Thyroid gland (tissue), 4 donors: ENCODE measurements around the gene PHKG2. TPM values are rescaled to one million over a fixed set of nuclear protein-coding genes. Genes with fewer than 3 reads are reported as not detected.

Experiments used
- DNase-seq, 2 donors: peaks; one replicate each; pipeline ENCODE4 v3.0.0-alpha.2; 2019
- H3K27ac ChIP-seq, 3 donors: fragments of 200-600 bp; sonication (generic); 1 replicate in 2 of 3; 2 replicates in 1 of 3; pipeline ENCODE4 v1.5.1; 2016 to 2019; ENCODE audit warnings: mild to moderate bottlenecking in 1 of 3, moderate library complexity in 1 of 3
- H3K27me3 ChIP-seq: fragments of 200-600 bp; sonication (generic); one replicate; pipeline ENCODE4 v1.5.1; 2019
- H3K36me3 ChIP-seq, 2 donors: fragments of 200-600 bp; sonication (generic); one replicate each; pipeline ENCODE4 v1.5.1; 2016 to 2019
- H3K4me1 ChIP-seq, 2 donors: fragments of 200-600 bp; sonication (generic); one replicate each; pipeline ENCODE4 v1.5.1; 2017 to 2019
- H3K4me3 ChIP-seq, 3 donors: fragments of 200-600 bp; sonication (generic); replicated peaks in 1 of 3; 1 replicate in 2 of 3; 2 replicates in 1 of 3; pipeline ENCODE4 v1.5.1; 2016; ENCODE audit warnings: mild to moderate bottlenecking in 1 of 3
- H3K9me3 ChIP-seq: fragments of 200-600 bp; sonication (generic); one replicate; pipeline ENCODE4 v1.5.1; 2017
- CTCF ChIP-seq, 6 experiments: fragments of 200-600 bp in 3 of 6; fragments of 450-650 bp in 3 of 6; sonication (generic) in 3 of 6; IDR thresholded peaks; one replicate each; pipeline ENCODE4 v1.5.1; 2016 to 2019; ENCODE audit warnings: antibody characterized with exemption in 6 of 6, mild to moderate bottlenecking in 2 of 6, inconsistent platforms in 1 of 6, moderate library complexity in 1 of 6
- POLR2A ChIP-seq, 2 donors: fragments of 450-650 bp; IDR thresholded peaks; one replicate each; pipeline ENCODE4 v1.6.1; 2017; ENCODE audit warnings: antibody characterized with exemption in 2 of 2, mild to moderate bottlenecking in 2 of 2, moderate library complexity in 1 of 2
- WGBS, 2 donors: methylation state at CpG; one replicate each; pipeline ENCODE4 v1.1.5; 2017; 5-methylcytosine and 5-hydroxymethylcytosine counted together
- intact Hi-C: fragments of 100-400 bp; cut with DNase I; formaldehyde crosslinking; loops from one replicate; pipeline ENCODE4 v1.15.1; 2023
- total RNA-seq, 4 donors: library from RNA; depleted of rRNA; stranded (reverse); fragments of >200 nt; gene quantifications; one replicate each; pipeline ENCODE4 v1.2.3, GENCODE V29; 2016

Gene PHKG2
- total RNA-seq, 4 donors from 2014 or later = 28.1 to 52.8 (median 42.3) TPM

DNA sequence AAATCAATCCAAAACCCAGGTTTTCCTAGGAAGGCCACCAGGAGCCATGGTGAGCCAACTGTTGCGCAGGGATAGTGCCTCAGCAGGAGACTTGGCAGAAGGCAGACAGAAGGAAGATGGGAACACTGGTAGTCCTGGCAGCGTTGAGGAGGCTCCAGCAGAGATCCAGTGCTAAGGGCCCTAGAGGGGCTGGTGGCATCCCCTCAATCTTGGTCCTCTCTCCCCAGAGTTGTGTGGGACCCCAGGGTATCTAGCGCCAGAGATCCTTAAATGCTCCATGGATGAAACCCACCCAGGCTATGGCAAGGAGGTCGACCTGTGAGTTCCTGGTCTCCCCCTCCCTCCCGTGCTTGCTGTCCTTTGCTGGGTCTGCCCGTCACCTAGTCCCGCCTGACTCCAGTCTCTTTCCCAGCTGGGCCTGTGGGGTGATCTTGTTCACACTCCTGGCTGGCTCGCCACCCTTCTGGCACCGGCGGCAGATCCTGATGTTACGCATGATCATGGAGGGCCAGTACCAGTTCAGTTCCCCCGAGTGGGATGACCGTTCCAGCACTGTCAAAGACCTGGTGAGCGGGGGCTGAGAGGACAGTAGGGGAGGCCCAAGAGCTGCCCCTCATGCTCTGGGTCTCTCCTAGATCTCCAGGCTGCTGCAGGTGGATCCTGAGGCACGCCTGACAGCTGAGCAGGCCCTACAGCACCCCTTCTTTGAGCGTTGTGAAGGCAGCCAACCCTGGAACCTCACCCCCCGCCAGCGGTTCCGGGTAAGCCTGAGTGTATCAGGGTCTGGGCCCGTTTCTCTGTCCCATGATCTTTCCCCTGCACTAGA is 7.9 kb downstream of the PHKG2 start:
- TF ChIP-seq CTCF (IDR thresholded peaks at IDR 0.05) (no peak), POLR2A (IDR thresholded peaks at IDR 0.05) (no peak)
- intact Hi-C loops = no loop called here
- Histone ChIP-seq H3K4me3 (no peak overlapping the region), H3K9me3 (no peaks in the 10 kb centered on the region), H3K27me3 (no peaks in the 10 kb centered on the region), H3K36me3 (peaks cover 26% of the 10 kb centered on the region in 2 donors), H3K27ac (no peak overlapping the region), H3K4me1 (peaks cover 5 to 6% of the 10 kb centered on the region in 2 donors)
- 94 to 95% methylated on average over 13 to 19 of the region's 20 CpGs for WGBS, 2 donors
- no peak for DNase-seq

GRCh38 chr16:30756781-30757100 is 8.5 kb downstream of the PHKG2 start:
- Histone ChIP-seq H3K9me3 (no peaks in the 10 kb centered on the region), H3K36me3 (peaks cover 22% of the 10 kb centered on the region in 2 donors), H3K27me3 (no peaks in the 10 kb centered on the region), H3K27ac (no peak overlapping the region), H3K4me1 (peaks cover 9 to 10% of the 10 kb centered on the region in 2 donors), H3K4me3 (no peak overlapping the region)
- intact Hi-C loops = no loop called here
- WGBS, 2 donors = 94 to 97% methylated on average over 2 to 11 of the region's 13 CpGs
- no peak for TF ChIP-seq CTCF (IDR thresholded peaks at IDR 0.05)
- DNase-seq = no peak

GRCh38 chr16:30757316-30757715 is 9.1 kb downstream of the PHKG2 start:
- no peak for DNase-seq
- no peaks in the 10 kb centered on the region for H3K27me3 ChIP-seq
- no peaks in the 10 kb centered on the region for H3K9me3 ChIP-seq
- no peak overlapping the region for H3K4me3 ChIP-seq
- 95 to 99% methylated on average over 5 to 7 of the region's 7 CpGs for WGBS, 2 donors
- intact Hi-C loops = no loop called here
- peaks cover 9 to 10% of the 10 kb centered on the region in 2 donors for H3K4me1 ChIP-seq
- no peak overlapping the region for H3K27ac ChIP-seq
- no peak for TF ChIP-seq CTCF (IDR thresholded peaks at IDR 0.05)
- no peak for TF ChIP-seq POLR2A (IDR thresholded peaks at IDR 0.05)
- peaks cover 22% of the 10 kb centered on the region in 2 donors for H3K36me3 ChIP-seq

DNA sequence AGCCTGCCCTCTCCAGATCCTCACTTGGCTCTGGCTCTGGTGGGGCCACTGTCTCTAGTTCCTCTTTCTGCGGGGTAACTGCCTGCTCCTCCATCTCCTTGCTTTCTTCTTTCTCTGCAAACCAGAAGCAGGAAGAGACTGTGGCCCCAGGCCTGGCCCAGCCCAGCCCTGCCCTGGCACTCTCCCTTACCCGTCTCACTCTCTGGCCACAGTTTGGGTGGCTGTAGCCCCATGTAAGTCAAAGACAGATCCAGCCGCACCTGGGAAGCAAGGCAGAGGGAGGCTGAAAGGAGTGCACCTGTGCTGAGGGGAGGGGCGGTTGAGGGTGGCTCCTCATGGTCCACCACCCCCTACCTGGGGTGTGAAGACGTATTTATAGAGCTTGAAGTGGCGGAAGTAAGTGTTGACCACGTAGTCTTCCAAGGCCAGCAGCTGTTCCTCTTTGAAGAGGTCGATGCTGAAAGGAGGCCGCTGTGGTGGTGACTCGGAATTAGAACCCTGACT is 10.8 kb downstream of the PHKG2 start:
- no peaks in the 10 kb centered on the region for H3K9me3 ChIP-seq
- TF ChIP-seq CTCF (IDR thresholded peaks at IDR 0.05) (no peak), POLR2A (IDR thresholded peaks at IDR 0.05) (no peak)
- H3K36me3 ChIP-seq = peaks cover 15 to 16% of the 10 kb centered on the region in 2 donors
- H3K4me3 ChIP-seq = no peak overlapping the region
- intact Hi-C loops = no loop called here
- peaks cover 22 to 24% of the 10 kb centered on the region in 2 donors for H3K4me1 ChIP-seq
- 83 to 96% methylated on average over 10 of the region's 10 CpGs for WGBS, 2 donors
- no peak for DNase-seq
- H3K27me3 ChIP-seq = no peaks in the 10 kb centered on the region
- H3K27ac ChIP-seq = no peak overlapping the region

GRCh38 chr16:30760001-30760559 is 11.9 kb downstream of the PHKG2 start:
- intact Hi-C loops = no loop called here
- no peaks in the 10 kb centered on the region for H3K27me3 ChIP-seq
- H3K4me1 ChIP-seq = peaks cover 22 to 24% of the 10 kb centered on the region in 2 donors
- no peaks in the 10 kb centered on the region for H3K9me3 ChIP-seq
- no peak overlapping the region for H3K4me3 ChIP-seq
- no peak for DNase-seq
- no peak overlapping the region for H3K27ac ChIP-seq
- no peak for TF ChIP-seq CTCF (IDR thresholded peaks at IDR 0.05)
- TF ChIP-seq POLR2A (IDR thresholded peaks at IDR 0.05) = no peak
- 89 to 94% methylated on average over 7 of the region's 7 CpGs for WGBS, 2 donors
- peaks cover 19 to 25% of the 10 kb centered on the region in 2 donors for H3K36me3 ChIP-seq
